ENCODE data around the gene SCP2.
"Not testable (repeated sequence)": the region's sequence is repeated elsewhere in the genome, so short reads cannot be mapped to it uniquely, and the experiment has no call there.

Gene SCP2

GRCh38 chr1:53001128-53001527 is 74.1 kb downstream of the SCP2 start:
- TF ChIP-seq POLR2AphosphoS5 (IDR thresholded peaks at IDR 0.05; ENCODE audit: low read depth) = no peak
- no peak for TF ChIP-seq REST (IDR thresholded peaks at IDR 0.05; ENCODE audit: insufficient replicate concordance, low read depth)
- TF ChIP-seq CTCF (IDR thresholded peaks at IDR 0.05; ENCODE audit: insufficient read depth, low read length) = no peak
- no peak for TF ChIP-seq GABPA (IDR thresholded peaks at IDR 0.05; ENCODE audit: low read depth)
- H3K27me3 ChIP-seq (ENCODE audit: insufficient read depth, poor library complexity, severe bottlenecking) = no peaks in the 10 kb centered on the region
- H3K4me3 ChIP-seq (replicated peaks; ENCODE audit: insufficient read depth, low read length) = no peak overlapping the region
- H3K27ac ChIP-seq (replicated peaks) = no peak overlapping the region
- peak in 1 of 2 experiments; percentile 55 for DNase-seq (ENCODE audit: low read depth in 1 of 2, low spot score in 1 of 2)

- DNase-seq (ENCODE audit: low read depth in 1 of 2, low spot score in 1 of 2); H3K4me3 ChIP-seq (replicated peaks; ENCODE audit: insufficient read depth, low read length); H3K27ac ChIP-seq (replicated peaks); H3K27me3 ChIP-seq (ENCODE audit: insufficient read depth, poor library complexity, severe bottlenecking): not testable (repeated sequence)
These were observed 79.5 kb downstream of the SCP2 start for GRCh38 chr1:53006612-53007011.

- H3K27me3 ChIP-seq (ENCODE audit: insufficient read depth, poor library complexity, severe bottlenecking); DNase-seq (ENCODE audit: low read depth in 1 of 2, low spot score in 1 of 2); H3K27ac ChIP-seq (replicated peaks); H3K4me3 ChIP-seq (replicated peaks; ENCODE audit: insufficient read depth, low read length): not testable (repeated sequence)
These were observed 83.2 kb downstream of the SCP2 start for GRCh38 chr1:53010247-53010646.

- H3K4me3 ChIP-seq (replicated peaks; ENCODE audit: insufficient read depth, low read length) = no peak overlapping the region
- TF ChIP-seq GABPA (IDR thresholded peaks at IDR 0.05; ENCODE audit: low read depth) (no peak), CTCF (IDR thresholded peaks at IDR 0.05; ENCODE audit: insufficient read depth, low read length) (no peak)
- peak overlapping the region; percentile 38 for H3K27ac ChIP-seq (replicated peaks)
- H3K27me3 ChIP-seq (ENCODE audit: insufficient read depth, poor library complexity, severe bottlenecking) = no peaks in the 10 kb centered on the region
- DNase-seq (ENCODE audit: low read depth in 1 of 2, low spot score in 1 of 2) = no peak
These were observed 84.1 kb downstream of the SCP2 start for GRCh38 chr1:53011175-53011574.

- no peak for TF ChIP-seq CTCF (IDR thresholded peaks at IDR 0.05; ENCODE audit: insufficient read depth, low read length)
- peak; percentile 41; the same call in 1 of the 2 replicates for TF ChIP-seq SPI1 (IDR thresholded peaks at IDR 0.05; ENCODE audit: borderline replicate concordance, low read depth)
- TF ChIP-seq GABPA (IDR thresholded peaks at IDR 0.05; ENCODE audit: low read depth) = peak; percentile 51; the same call in 1 of the 2 replicates
- peak; percentile 71 for TF ChIP-seq POLR2AphosphoS5 (IDR thresholded peaks at IDR 0.05; ENCODE audit: low read depth)
- TF ChIP-seq REST (IDR thresholded peaks at IDR 0.05; ENCODE audit: insufficient replicate concordance, low read depth) = peak; percentile 47
- H3K27ac ChIP-seq (replicated peaks) = peak overlapping the region; percentile 61
- peak; percentile 94 for DNase-seq (ENCODE audit: low read depth in 1 of 2, low spot score in 1 of 2)
These were observed 87.9 kb downstream of the SCP2 start for GRCh38 chr1:53014791-53015507.

More at GRCh38 chr1:53014791-53015507, 87.9 kb downstream of the SCP2 start:
- no peaks in the 10 kb centered on the region for H3K27me3 ChIP-seq (ENCODE audit: insufficient read depth, poor library complexity, severe bottlenecking)
- peak overlapping the region; percentile 65 for H3K4me3 ChIP-seq (replicated peaks; ENCODE audit: insufficient read depth, low read length)

Measured in HL-60 (cell line).